Umbilical cord (tissue), 2 donors: ENCODE measurements around the gene PEMT. TPM values are rescaled to one million over a fixed set of nuclear protein-coding genes. Genes with fewer than 3 reads are reported as not detected.

Experiments used
- DNase-seq: peaks from one replicate; pipeline ENCODE4 v3.0.0-alpha.2; 2015; ENCODE audit warnings: low spot score
- total RNA-seq: library from RNA; depleted of rRNA; stranded (reverse); fragments of >200 nt; gene quantifications from one replicate; pipeline ENCODE4 v1.2.3, GENCODE V29; 2014; ENCODE audit warnings: low replicate concordance; ENCODE audit not compliant: insufficient read depth

PEMT gene
- total RNA-seq, 1 donor from 2014 or later: 23.4 TPM

GRCh38 chr17:17536702-17537101 is 54.8 kb downstream of the PEMT start:
- no peak for DNase-seq

GRCh38 chr17:17535957-17536356 is 55.6 kb downstream of the PEMT start:
- DNase-seq: peak; percentile 27

- no peak for DNase-seq
Measured at GRCh38 chr17:17533901-17534441, 57.5 kb downstream of the PEMT start.

GRCh38 chr17:17532991-17533390 is 58.5 kb downstream of the PEMT start:
- no peak for DNase-seq

GRCh38 chr17:17531156-17531555 is 60.4 kb downstream of the PEMT start:
- no peak for DNase-seq

- DNase-seq: no peak
Measured at GRCh38 chr17:17528696-17529652, 62.5 kb downstream of the PEMT start.

- no peak for DNase-seq
Measured at GRCh38 chr17:17527956-17528500, 63.5 kb downstream of the PEMT start.

- no peak for DNase-seq
Measured at GRCh38 chr17:17527534-17527933, 64.0 kb downstream of the PEMT start.

- DNase-seq: no peak
Measured at GRCh38 chr17:17526369-17526768, 65.1 kb downstream of the PEMT start.

GRCh38 chr17:17525956-17526355 is 65.6 kb downstream of the PEMT start:
- DNase-seq: no peak

- DNase-seq: no peak
Measured at GRCh38 chr17:17525311-17525710, 66.2 kb downstream of the PEMT start.

GRCh38 chr17:17523731-17524490 is 67.6 kb downstream of the PEMT start:
- no peak for DNase-seq

GRCh38 chr17:17523001-17523730 is 68.3 kb downstream of the PEMT start:
- DNase-seq: no peak

GRCh38 chr17:17520599-17521232 is 70.8 kb downstream of the PEMT start:
- no peak for DNase-seq

- DNase-seq: no peak
Measured at GRCh38 chr17:17519886-17520285, 71.6 kb downstream of the PEMT start.

- DNase-seq: no peak
Measured at GRCh38 chr17:17518951-17519350, 72.6 kb downstream of the PEMT start.

- no peak for DNase-seq
Measured at GRCh38 chr17:17518014-17518413, 73.5 kb downstream of the PEMT start.

- DNase-seq: no peak
Measured at GRCh38 chr17:17516941-17517720, 74.4 kb downstream of the PEMT start.

- peak; percentile 47 for DNase-seq
Measured at GRCh38 chr17:17515934-17516930, 75.3 kb downstream of the PEMT start.
